RWPE2 (cell line): ENCODE results near the gene TIRAP.

Experiments
- ATAC-seq: fragments of 200-7000 bp; cut with Tn5 transposase; 3 replicates; pipeline ENCODE4 v1.9.1; 2021; ENCODE audit warnings: low read depth
- DNase-seq: peaks from one replicate; pipeline ENCODE4 v3.0.0-alpha.2; 2020; ENCODE audit warnings: low spot score
- H3K27ac ChIP-seq: fragments of 450-650 bp; 2 replicates; pipeline ENCODE4 v1.5.1; 2017; ENCODE audit warnings: mild to moderate bottlenecking; ENCODE audit not compliant: poor library complexity, severe bottlenecking
- H3K27me3 ChIP-seq: fragments of 250-450 bp; sonication (Bioruptor Pico); 2 replicates; pipeline ENCODE4 v1.5.1; 2021; ENCODE audit warnings: mild to moderate bottlenecking, moderate library complexity; ENCODE audit not compliant: insufficient read depth, poor library complexity, severe bottlenecking
- H3K36me3 ChIP-seq: fragments of 250-450 bp; sonication (Bioruptor Pico); 2 replicates; pipeline ENCODE4 v1.5.1; 2020; ENCODE audit warnings: low read depth, mild to moderate bottlenecking, moderate library complexity
- H3K4me1 ChIP-seq: fragments of 250-450 bp; sonication (Bioruptor Pico); 2 replicates; pipeline ENCODE4 v1.5.1; 2021; ENCODE audit warnings: mild to moderate bottlenecking, moderate library complexity; ENCODE audit not compliant: insufficient read depth, poor library complexity, severe bottlenecking
- H3K4me3 ChIP-seq: fragments of 250-450 bp; sonication (Bioruptor Pico); 2 replicates; pipeline ENCODE4 v1.5.1; 2021; ENCODE audit warnings: mild to moderate bottlenecking, moderate library complexity; ENCODE audit not compliant: severe bottlenecking
- H3K9me3 ChIP-seq: fragments of 250-450 bp; sonication (Bioruptor Pico); 2 replicates; pipeline ENCODE4 v1.5.1; 2021; ENCODE audit warnings: mild to moderate bottlenecking, moderate library complexity; ENCODE audit not compliant: severe bottlenecking
- CTCF ChIP-seq: fragments of 450-650 bp; IDR thresholded peaks from one replicate; pipeline ENCODE4 v1.5.1; 2017; ENCODE audit warnings: mild to moderate bottlenecking, moderate library complexity; ENCODE audit not compliant: poor library complexity, severe bottlenecking

TIRAP gene

DNA sequence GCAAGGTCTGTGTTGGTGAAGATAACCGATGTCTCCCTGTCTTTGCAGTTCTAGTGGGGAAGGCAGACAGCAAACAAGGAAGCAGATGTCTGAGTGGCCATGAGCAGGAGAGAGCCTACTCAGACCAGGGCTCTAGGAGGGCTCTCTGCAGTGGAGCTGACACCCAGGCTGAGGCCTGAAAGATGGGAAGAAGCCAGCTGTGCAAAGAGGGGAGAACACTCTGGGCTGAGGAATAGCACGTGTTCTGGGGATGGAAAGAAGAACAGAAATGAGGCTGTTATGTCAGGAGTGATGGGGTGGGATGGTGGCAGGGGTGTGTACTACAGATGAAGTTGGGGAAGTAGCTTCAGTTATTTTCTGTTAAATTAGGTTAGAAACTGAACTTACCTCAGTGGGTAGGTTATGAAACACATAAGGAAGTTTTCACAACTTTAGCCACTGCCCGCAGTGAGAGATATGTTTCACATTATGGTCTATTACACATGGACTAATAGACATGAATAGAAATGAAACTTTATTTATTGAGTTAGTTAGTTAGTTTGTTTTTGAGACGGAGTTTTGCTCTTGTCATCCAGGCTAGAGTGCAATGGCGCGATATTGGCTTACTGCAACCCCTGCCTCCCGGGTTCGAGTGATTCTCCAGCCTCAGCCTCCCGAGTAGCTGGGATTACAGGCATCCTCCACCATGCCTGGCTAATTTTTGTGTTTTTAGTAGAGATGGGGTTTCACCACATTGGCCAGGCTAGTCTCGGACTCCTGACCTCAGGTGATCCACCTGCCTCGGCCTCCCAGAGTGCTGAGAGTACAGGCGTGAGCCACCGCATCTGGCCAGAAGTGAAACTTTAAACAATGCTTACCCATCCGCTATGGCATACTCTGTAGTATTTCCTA, 28.8 kb downstream of the TIRAP start:
- TF ChIP-seq CTCF, result no peak
- peaks cover 13% of the 10 kb centered on the region for H3K36me3 ChIP-seq
- no peak for DNase-seq
- ATAC-seq, result no peak
- H3K27ac ChIP-seq, result no peak overlapping the region
- no peak overlapping the region for H3K4me3 ChIP-seq
- H3K4me1 ChIP-seq, result peaks cover 7% of the 10 kb centered on the region
- no peaks in the 10 kb centered on the region for H3K27me3 ChIP-seq
- no peaks in the 10 kb centered on the region for H3K9me3 ChIP-seq

- H3K4me1 ChIP-seq, result peaks cover 14% of the 10 kb centered on the region
- peak overlapping the region; percentile 21 for H3K27ac ChIP-seq
- ATAC-seq (no peak), DNase-seq (peak; percentile 40)
- H3K27me3 ChIP-seq, result no peaks in the 10 kb centered on the region
- TF ChIP-seq CTCF, result no peak
- H3K9me3 ChIP-seq, result no peaks in the 10 kb centered on the region
- no peak overlapping the region for H3K4me3 ChIP-seq
- H3K36me3 ChIP-seq, result peaks cover 8% of the 10 kb centered on the region
Measured at GRCh38 chr11:126312961-126313360, 30.1 kb downstream of the TIRAP start.

- Histone ChIP-seq H3K4me1 (peaks cover 23% of the 10 kb centered on the region), H3K4me3 (no peak overlapping the region), H3K27ac (peak overlapping the region; percentile 21), H3K27me3 (no peaks in the 10 kb centered on the region), H3K36me3 (peaks cover 6% of the 10 kb centered on the region; the same call in 1 of the 2 replicates), H3K9me3 (no peaks in the 10 kb centered on the region)
- ATAC-seq (no peak), DNase-seq (no peak)
- no peak for TF ChIP-seq CTCF
Measured at GRCh38 chr11:126313826-126314225, 30.9 kb downstream of the TIRAP start.

DNA sequence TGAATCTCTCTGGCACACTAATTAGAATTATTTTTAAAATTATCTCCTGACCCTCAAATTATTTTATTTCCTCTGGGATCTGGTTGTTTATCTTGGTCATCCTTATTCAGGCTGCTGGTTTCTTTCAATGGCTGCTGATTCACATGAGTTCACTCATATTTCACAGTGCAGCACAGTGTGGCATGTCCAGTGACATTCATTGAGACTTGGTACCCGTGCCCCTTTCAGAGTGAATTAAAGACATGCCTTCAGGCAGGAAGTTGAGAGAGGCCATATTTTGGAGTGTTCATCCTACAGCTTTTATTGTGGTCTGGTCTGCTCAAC, 34.5 kb downstream of the TIRAP start:
- peaks cover 29% of the 10 kb centered on the region for H3K4me1 ChIP-seq
- no peaks in the 10 kb centered on the region for H3K9me3 ChIP-seq
- H3K27ac ChIP-seq, result peak overlapping the region; percentile 94
- TF ChIP-seq CTCF, result no peak
- peaks cover 6% of the 10 kb centered on the region; the same call in 1 of the 2 replicates for H3K36me3 ChIP-seq
- ATAC-seq (no peak), DNase-seq (no peak)
- no peak overlapping the region for H3K4me3 ChIP-seq
- H3K27me3 ChIP-seq, result no peaks in the 10 kb centered on the region
